ENCODE data around the gene PSMD6. TPM values are rescaled to one million over a fixed set of nuclear protein-coding genes. Genes with fewer than 3 reads are reported as not detected.

The PSMD6 gene
- total RNA-seq, 4 donors from 2014 or later: 54.6 to 82.3 (median 68.0) TPM

GRCh38 chr3:64053117-64053516 is 29.8 kb upstream of the PSMD6 start:
- H3K27me3 ChIP-seq: no peaks in the 10 kb centered on the region
- H3K4me1 ChIP-seq: no peaks in the 10 kb centered on the region
- TF ChIP-seq POLR2AphosphoS5 (IDR thresholded peaks at IDR 0.05) (no peak), POLR2A (IDR thresholded peaks at IDR 0.05) (no peak), CTCF (IDR thresholded peaks at IDR 0.05) (no peak), EP300 (IDR thresholded peaks at IDR 0.05) (no peak)
- no peaks in the 10 kb centered on the region for H3K9me3 ChIP-seq
- H3K4me3 ChIP-seq: no peak overlapping the region
- H3K36me3 ChIP-seq: no peaks in the 10 kb centered on the region
- DNase-seq (ENCODE audit: low spot score in 2 of 2): no peak
- H3K27ac ChIP-seq: no peak overlapping the region

- Histone ChIP-seq H3K27ac (no peak overlapping the region), H3K4me3 (no peak overlapping the region), H3K4me1 (no peaks in the 10 kb centered on the region), H3K36me3 (no peaks in the 10 kb centered on the region), H3K9me3 (no peaks in the 10 kb centered on the region), H3K27me3 (no peaks in the 10 kb centered on the region)
- DNase-seq (ENCODE audit: low spot score in 2 of 2): no peak
- no peak for TF ChIP-seq POLR2A (IDR thresholded peaks at IDR 0.05)
- TF ChIP-seq CTCF (IDR thresholded peaks at IDR 0.05): no peak
- TF ChIP-seq EP300 (IDR thresholded peaks at IDR 0.05): no peak
- no peak for TF ChIP-seq POLR2AphosphoS5 (IDR thresholded peaks at IDR 0.05)
- WGBS: 85% methylated on average over 4 of the region's 4 CpGs
These were observed 26.5 kb upstream of the PSMD6 start for GRCh38 chr3:64049832-64050231.

GRCh38 chr3:64049136-64049535 is 25.8 kb upstream of the PSMD6 start:
- no peak overlapping the region for H3K4me3 ChIP-seq
- no peak overlapping the region for H3K27ac ChIP-seq
- TF ChIP-seq CTCF (IDR thresholded peaks at IDR 0.05) (no peak), EP300 (IDR thresholded peaks at IDR 0.05) (no peak), POLR2AphosphoS5 (IDR thresholded peaks at IDR 0.05) (no peak), POLR2A (IDR thresholded peaks at IDR 0.05) (no peak)
- no peaks in the 10 kb centered on the region for H3K4me1 ChIP-seq
- DNase-seq (ENCODE audit: low spot score in 2 of 2): no peak
- H3K9me3 ChIP-seq: no peaks in the 10 kb centered on the region
- 91% methylated on average over 3 of the region's 3 CpGs for WGBS
- no peaks in the 10 kb centered on the region for H3K27me3 ChIP-seq
- no peaks in the 10 kb centered on the region for H3K36me3 ChIP-seq

- no peak for TF ChIP-seq POLR2A (IDR thresholded peaks at IDR 0.05)
- no peak for TF ChIP-seq EP300 (IDR thresholded peaks at IDR 0.05)
- no peak for TF ChIP-seq POLR2AphosphoS5 (IDR thresholded peaks at IDR 0.05)
- no peak for TF ChIP-seq CTCF (IDR thresholded peaks at IDR 0.05)
- H3K27ac ChIP-seq: no peak overlapping the region
- H3K4me3 ChIP-seq: no peak overlapping the region
- no peaks in the 10 kb centered on the region for H3K9me3 ChIP-seq
- DNase-seq (ENCODE audit: low spot score in 2 of 2): no peak
- WGBS: 46% methylated on average over 3 of the region's 3 CpGs
- H3K4me1 ChIP-seq: no peaks in the 10 kb centered on the region
- no peaks in the 10 kb centered on the region for H3K27me3 ChIP-seq
- no peaks in the 10 kb centered on the region for H3K36me3 ChIP-seq
These were observed 25.4 kb upstream of the PSMD6 start for GRCh38 chr3:64048631-64049061.

GRCh38 chr3:64047787-64048186 is 24.5 kb upstream of the PSMD6 start:
- Histone ChIP-seq H3K4me1 (no peaks in the 10 kb centered on the region), H3K9me3 (no peaks in the 10 kb centered on the region), H3K27me3 (no peaks in the 10 kb centered on the region), H3K27ac (no peak overlapping the region), H3K4me3 (no peak overlapping the region), H3K36me3 (no peaks in the 10 kb centered on the region)
- no peak for TF ChIP-seq POLR2AphosphoS5 (IDR thresholded peaks at IDR 0.05)
- no peak for TF ChIP-seq EP300 (IDR thresholded peaks at IDR 0.05)
- no peak for TF ChIP-seq CTCF (IDR thresholded peaks at IDR 0.05)
- no peak for TF ChIP-seq POLR2A (IDR thresholded peaks at IDR 0.05)
- no peak for DNase-seq (ENCODE audit: low spot score in 2 of 2)
- WGBS: 83% methylated on average over 7 of the region's 7 CpGs
